Fibroblast of gingiva (primary cell): ENCODE results near the gene SPATA18.

Source experiments
- DNase-seq: peaks from one replicate; pipeline ENCODE4 v3.0.0-alpha.2; 2011; ENCODE audit warnings: low read depth

Gene SPATA18

GRCh38 chr4:52051213-52051614, at the start of gene SPATA18:
Gene SPATA18 (plus strand): TSS chr4:52051304. CDS start chr4:52051705, 401 bp downstream.
- DNase-seq: peak; percentile 47

DNA sequence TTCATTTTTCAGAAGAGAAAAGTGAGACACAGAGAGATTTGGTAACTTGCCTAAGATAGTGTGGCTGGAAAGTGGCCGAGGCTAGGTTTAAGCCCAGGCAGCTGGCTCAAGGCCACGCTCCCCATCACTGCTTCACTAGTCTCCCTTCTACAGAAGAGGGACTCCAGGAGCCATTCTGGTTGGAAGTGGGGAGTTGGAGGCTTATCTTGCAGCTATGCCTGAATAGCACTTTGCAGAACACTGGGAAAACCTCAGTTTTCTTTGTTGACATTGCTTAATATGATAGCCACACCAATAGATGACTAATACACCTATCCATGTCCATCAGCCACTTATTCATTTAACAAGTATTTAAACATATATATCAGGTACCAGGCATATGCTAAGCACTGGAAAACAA, 49.5 kb upstream of the SPATA18 start:
- no peak for DNase-seq

- no peak for DNase-seq
Observed at GRCh38 chr4:52004414-52004813, 46.7 kb upstream of the SPATA18 start.

- no peak for DNase-seq
Observed at GRCh38 chr4:52005604-52006273, 45.4 kb upstream of the SPATA18 start.

DNA sequence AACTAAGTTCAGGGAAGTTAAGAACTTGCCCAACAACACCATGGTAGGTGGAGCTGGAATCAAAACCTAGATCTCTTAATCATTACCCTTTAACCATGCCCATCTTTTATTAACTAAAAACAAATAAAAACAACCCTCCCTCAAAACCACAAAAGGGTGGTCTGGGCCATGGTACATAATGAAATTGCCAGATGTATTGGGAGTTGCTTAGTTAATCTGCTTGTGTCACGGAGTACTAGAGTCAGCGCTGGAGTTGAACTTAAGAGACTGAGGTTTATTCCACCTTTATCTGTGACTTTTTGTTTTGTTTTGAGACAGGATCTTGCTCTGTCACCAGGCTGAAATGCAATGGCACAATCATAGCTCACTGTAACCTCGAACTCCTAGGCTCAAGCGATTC, 44.2 kb upstream of the SPATA18 start:
- no peak for DNase-seq

DNA sequence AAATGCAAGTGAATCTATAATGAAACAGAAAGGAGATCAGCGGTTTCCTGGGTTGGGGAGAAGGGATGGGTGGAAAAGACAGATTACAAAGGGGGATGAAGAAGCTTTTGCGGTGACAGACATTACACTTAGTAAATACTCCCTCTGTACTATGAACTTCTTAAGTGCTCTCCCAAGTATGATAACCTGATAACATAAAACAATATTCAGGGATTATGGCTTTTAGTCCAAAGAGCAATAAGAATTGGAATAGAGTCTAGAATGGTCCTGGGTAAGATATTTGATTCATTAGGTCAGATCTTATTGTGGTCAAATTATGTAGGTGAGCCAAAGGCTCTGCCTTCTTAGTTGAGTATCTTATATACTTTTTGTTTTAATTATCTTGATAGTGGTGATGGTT, 40.1 kb upstream of the SPATA18 start:
- DNase-seq: no peak

- DNase-seq: no peak
Observed at GRCh38 chr4:52012651-52013050, 38.5 kb upstream of the SPATA18 start.

DNA sequence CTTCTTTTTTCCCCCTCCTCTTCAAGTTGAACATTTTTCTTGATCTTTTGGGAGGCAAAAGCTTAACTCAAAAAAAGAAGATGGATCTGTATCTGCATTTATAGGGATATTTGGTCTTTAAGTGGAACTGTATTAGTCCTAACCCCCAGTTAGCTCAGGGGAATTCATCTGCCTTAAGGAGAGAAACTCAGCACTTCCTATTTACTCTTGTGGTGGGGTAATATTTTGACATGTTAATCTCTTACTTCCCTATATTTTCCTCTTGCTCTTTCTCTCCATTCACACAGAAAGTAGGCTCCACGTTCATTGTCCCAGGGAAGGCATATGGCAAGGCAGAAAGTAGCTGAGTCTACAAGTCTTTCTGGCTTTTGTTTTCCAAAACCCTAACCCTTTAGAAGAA, 36.2 kb upstream of the SPATA18 start:
- DNase-seq: no peak

- DNase-seq: peak; percentile 6
Observed at GRCh38 chr4:52015366-52015765, 35.7 kb upstream of the SPATA18 start.

DNA sequence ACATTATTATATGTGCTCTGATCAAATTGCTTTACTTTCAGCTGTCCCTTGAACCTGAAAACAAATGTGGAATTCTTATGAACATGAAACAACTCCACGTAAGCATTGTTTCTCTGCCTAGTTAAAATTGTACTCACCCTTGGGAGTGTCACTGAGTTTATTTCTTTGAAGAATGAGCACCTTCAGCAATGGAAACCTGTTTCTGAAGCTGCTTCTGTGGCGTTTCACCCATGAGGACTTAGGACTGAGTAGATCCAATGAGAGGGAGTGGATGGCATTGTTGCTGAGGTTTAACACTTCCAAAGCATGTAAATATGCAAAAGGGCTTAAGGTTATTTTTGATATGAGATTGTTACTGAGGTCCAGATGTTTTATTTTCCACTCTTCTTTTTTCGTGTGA, 34.1 kb upstream of the SPATA18 start:
- no peak for DNase-seq

DNA sequence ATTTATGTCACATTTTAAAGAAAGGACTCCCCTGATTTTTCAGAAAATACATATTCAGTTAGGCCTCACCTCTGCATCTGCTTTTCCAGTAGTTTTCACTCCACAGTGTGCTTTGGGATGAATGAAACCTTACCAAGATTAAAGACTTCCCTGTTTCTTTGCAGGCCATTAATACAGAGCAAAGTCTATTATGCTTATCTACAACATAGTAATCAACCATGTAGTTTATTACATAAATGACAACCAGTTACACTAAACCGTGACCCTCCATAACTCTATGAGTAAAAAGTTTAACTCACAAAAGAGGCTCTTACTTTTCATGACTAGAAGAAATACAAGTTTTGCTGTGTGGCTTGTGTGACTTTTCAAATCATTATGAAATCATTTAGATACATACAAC, 33.3 kb upstream of the SPATA18 start:
- no peak for DNase-seq

DNA sequence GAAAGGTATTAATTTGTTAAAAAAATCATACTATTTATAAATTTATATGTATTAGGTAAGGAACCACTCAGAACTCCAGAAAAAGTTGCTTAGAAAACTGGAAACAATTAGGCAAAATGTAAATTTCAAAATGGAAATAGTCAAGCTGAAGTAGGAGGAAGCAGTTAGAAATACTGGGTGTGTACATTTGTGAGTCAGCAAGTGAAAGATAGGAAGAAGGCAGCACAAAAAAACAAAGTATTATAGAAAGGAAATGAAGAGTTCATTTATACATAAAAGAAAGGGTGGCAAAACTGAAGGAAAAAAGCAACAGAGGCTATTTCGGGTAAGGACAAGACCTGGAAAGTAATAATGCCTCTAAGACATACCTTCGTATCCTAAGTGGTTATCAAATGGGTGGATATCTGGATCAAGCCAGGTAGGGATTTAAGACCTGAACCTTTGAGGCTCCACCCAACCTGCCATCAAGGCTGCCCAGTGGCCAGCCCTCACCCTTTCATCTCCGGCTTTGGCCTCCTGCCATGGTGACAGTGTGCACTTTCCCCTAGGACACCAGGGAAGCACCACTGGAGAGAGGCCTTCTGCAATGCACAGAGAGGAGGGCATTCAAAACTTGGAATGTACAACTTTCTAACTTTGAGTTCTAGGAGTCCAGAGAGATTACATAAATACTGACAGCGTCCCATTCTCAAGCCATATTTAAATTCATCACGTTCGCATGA, 31.0 kb upstream of the SPATA18 start, which contains the start of gene LRRC66:
Gene LRRC66, minus strand, starts transcription at position 428 of the 722 bp plus-strand sequence. CDS start 2,750 bp downstream, outside the sequence.
- DNase-seq: no peak

GRCh38 chr4:52028970-52029369, 22.1 kb upstream of the SPATA18 start:
- peak; percentile 62 for DNase-seq

- no peak for DNase-seq
Observed at GRCh38 chr4:52032005-52032404, 19.1 kb upstream of the SPATA18 start.

DNA sequence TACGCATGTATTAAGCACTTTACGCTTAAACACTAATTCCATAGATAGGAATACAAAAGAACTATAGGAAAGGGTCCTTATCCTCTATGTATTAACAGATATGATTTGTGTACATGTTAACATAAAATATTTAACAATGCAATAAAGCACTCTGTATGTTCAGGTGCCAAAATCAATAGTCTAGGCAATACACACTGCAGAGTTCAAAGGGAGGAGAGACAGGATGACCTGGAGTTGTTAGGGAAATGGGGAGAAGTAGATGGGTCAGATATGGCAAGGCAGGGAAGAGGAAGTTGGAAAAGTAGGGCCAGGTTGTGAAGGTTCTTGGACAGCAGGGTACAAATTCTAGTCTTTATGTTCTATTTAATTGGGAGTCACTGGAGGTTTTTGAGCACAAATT, 15.9 kb upstream of the SPATA18 start:
- DNase-seq: no peak

DNA sequence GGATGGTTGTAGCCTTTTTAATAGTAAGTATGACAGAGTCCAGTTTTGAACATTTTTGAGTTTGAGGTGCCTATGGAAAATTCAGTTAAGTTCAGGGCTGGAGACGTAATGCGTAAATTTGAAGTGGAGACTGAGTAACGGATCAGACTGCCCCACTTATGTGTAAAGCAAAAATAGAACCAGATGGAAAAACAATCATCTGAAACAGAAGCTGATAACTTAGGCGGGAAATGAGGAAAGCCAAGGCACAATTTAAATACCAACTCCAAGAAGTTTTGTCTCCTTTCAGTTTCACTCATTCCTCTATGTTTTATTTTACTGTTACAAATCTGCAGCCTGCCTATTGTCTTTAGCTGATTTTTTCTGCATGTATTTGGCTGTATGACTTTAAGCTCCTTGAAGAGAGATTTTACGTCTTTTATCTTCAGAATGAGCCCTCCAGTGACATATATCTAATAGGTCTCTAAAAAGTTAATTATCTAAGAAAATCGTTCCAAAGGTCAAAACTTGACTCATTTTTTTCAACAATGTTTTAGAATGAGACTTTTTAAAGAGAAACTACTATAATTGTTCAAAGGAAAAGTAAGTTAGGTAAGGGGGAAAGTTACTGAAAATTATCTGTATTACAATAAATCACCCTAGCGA, 14.1 kb upstream of the SPATA18 start:
- peak; percentile 40 for DNase-seq

- peak; percentile 44 for DNase-seq
Observed at GRCh38 chr4:52037689-52038102, 13.4 kb upstream of the SPATA18 start.

- DNase-seq: peak; percentile 50
Observed at GRCh38 chr4:52038103-52038912, 12.8 kb upstream of the SPATA18 start, which contains the start of gene SGCB. Gene SGCB (minus strand): TSS chr4:52038299. CDS start chr4:52038259, 40 bp downstream.

DNA sequence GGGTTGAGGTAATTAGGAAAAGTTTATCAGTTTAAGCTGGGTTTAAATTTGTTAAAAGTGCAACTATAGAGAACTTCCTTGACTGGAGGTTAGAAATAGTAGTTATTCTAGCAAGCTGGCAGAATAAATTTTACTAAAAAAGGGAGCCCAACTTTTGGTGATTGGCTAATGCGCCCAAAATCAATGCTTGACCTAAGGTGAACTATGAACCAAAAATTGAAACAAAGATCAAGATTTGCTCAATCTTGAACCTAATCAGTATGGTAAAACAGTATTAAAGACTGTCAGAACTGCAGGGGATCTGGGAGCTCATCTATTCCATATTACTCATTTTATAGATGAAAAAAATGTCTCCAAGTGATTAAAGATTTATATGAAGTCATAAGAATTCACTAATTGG, 6.1 kb upstream of the SPATA18 start:
- no peak for DNase-seq

GRCh38 chr4:52049266-52049665, 1.8 kb upstream of the SPATA18 start:
- no peak for DNase-seq

GRCh38 chr4:52051615-52052474, 741 bp downstream of the SPATA18 start:
- DNase-seq: peak; percentile 91
